Tibial artery (tissue), 4 donors: ENCODE measurements around the gene TBCD.

Source experiments
- DNase-seq, 2 donors: peaks; one replicate each; pipeline ENCODE4 v3.0.0-alpha.2; 2019
- H3K27ac ChIP-seq, 2 donors: fragments of 200-600 bp; sonication (generic) in 1 of 2; 1 replicate in 1 of 2; 2 replicates in 1 of 2; pipeline ENCODE4 v1.5.1; 2018 to 2019; ENCODE audit warnings: mild to moderate bottlenecking in 1 of 2
- H3K27me3 ChIP-seq, 2 donors: fragments of 200-600 bp; sonication (generic) in 1 of 2; one replicate each; pipeline versions ENCODE4 v1.5.1 to v1.6.0; 2016 to 2019
- H3K36me3 ChIP-seq, 3 donors: fragments of 200-600 bp; sonication (generic) in 2 of 3; one replicate each; pipeline ENCODE4 v1.5.1; 2016 to 2019; ENCODE audit warnings: mild to moderate bottlenecking in 2 of 3
- H3K4me1 ChIP-seq, 4 donors: fragments of 200-600 bp; sonication (generic) in 2 of 4; 1 replicate in 3 of 4; 2 replicates in 1 of 4; pipeline ENCODE4 v1.5.1; 2016 to 2019
- H3K4me3 ChIP-seq, 2 donors: fragments of 200-600 bp; sonication (generic) in 1 of 2; 1 replicate in 1 of 2; 2 replicates in 1 of 2; pipeline ENCODE4 v1.5.1; 2018 to 2019; ENCODE audit warnings: mild to moderate bottlenecking in 2 of 2
- H3K9me3 ChIP-seq, 3 donors: fragments of 200-600 bp; sonication (generic) in 1 of 3; one replicate each; pipeline ENCODE4 v1.5.1; 2016 to 2019
- CTCF ChIP-seq, 2 experiments: fragments of 200-600 bp in 1 of 2; fragments of 450-650 bp in 1 of 2; IDR thresholded peaks; one replicate each; pipeline ENCODE4 v1.5.1; 2017 to 2019; ENCODE audit warnings: antibody characterized with exemption in 2 of 2, mild to moderate bottlenecking in 1 of 2, moderate library complexity in 1 of 2
- intact Hi-C: fragments of 100-400 bp; cut with DNase I; formaldehyde crosslinking; loops from one replicate; pipeline ENCODE4 v1.15.0; 2023; ENCODE audit warnings: low total_unique reads

The TBCD gene

DNA sequence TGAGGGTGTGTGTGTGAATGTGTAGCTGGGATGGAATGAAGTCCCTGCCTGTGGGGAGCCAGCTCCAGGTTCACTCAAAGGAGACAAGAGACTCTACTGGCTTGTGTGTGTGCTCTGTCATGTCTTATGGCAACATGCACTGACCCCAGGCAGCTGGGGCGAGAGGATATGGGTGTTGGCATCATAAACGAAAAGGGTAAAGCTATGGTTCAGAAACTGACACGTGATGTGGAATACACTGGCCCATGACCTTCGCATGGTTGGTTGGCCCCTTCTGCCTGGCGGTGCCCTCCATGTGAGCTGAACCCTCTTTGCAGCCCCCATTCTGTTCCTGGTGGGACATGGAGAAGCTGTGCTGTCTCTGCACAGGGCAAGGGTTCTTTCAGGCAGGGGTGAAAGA, 66.1 kb downstream of the TBCD start:
- Histone ChIP-seq H3K36me3 (peaks cover 27 to 74% (median 65%) of the 10 kb centered on the region in 3 donors), H3K27ac (no peak overlapping the region), H3K4me1 (no peaks in the 10 kb centered on the region), H3K9me3 (peaks cover 0 to 11% (median 9%) of the 10 kb centered on the region in 3 donors), H3K4me3 (no peak overlapping the region), H3K27me3 (no peaks in the 10 kb centered on the region)
- intact Hi-C loops: no loop called here
- TF ChIP-seq CTCF (IDR thresholded peaks at IDR 0.05): no peak
- DNase-seq: no peak

GRCh38 chr17:82820278-82821251, 68.7 kb downstream of the TBCD start:
- intact Hi-C loops: no loop called here
- DNase-seq: no peak
- H3K36me3 ChIP-seq: peaks cover 27 to 52% (median 42%) of the 10 kb centered on the region in 3 donors

DNA sequence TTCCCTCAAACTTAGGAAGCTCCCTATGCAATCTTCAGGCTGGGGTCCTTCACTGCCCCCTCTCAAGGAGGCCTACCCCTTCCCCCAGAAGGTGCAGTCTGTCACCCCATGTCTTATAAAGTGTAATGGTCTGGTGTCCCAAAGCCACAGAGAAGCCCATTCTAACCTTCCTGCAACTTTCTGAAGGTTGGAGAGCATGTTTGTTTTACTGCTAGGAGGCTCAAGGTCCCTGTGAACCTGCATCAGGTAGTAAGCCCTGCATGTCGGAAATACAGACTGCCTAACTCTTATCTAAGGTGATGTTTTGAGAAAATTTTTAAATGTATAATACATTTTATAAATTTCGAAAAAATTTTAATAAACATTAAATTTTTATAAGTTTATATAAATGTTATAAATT, 69.7 kb downstream of the TBCD start:
- no peaks in the 10 kb centered on the region for H3K27me3 ChIP-seq
- TF ChIP-seq CTCF (IDR thresholded peaks at IDR 0.05): no peak
- H3K4me3 ChIP-seq: no peak overlapping the region
- no peaks in the 10 kb centered on the region for H3K4me1 ChIP-seq
- peaks cover 0 to 11% (median 9%) of the 10 kb centered on the region in 3 donors for H3K9me3 ChIP-seq
- intact Hi-C loops: no loop called here
- no peak overlapping the region for H3K27ac ChIP-seq
- no peak for DNase-seq
- H3K36me3 ChIP-seq: peaks cover 27 to 42% (median 35%) of the 10 kb centered on the region in 3 donors

More at GRCh38 chr17:82820278-82821251, 68.7 kb downstream of the TBCD start:
- no peak overlapping the region for H3K4me3 ChIP-seq
- peaks cover 0 to 11% (median 9%) of the 10 kb centered on the region in 3 donors for H3K9me3 ChIP-seq
- no peak for TF ChIP-seq CTCF (IDR thresholded peaks at IDR 0.05)
- H3K27ac ChIP-seq: no peak overlapping the region
- no peaks in the 10 kb centered on the region for H3K27me3 ChIP-seq
- no peaks in the 10 kb centered on the region for H3K4me1 ChIP-seq

GRCh38 chr17:82822281-82822680, 70.4 kb downstream of the TBCD start:
- intact Hi-C loops: no loop called here
- H3K27ac ChIP-seq: no peak overlapping the region
- H3K4me3 ChIP-seq: no peak overlapping the region
- no peaks in the 10 kb centered on the region for H3K4me1 ChIP-seq
- no peak for DNase-seq
- H3K9me3 ChIP-seq: peaks cover 0 to 11% (median 9%) of the 10 kb centered on the region in 3 donors
- peaks cover 27 to 39% (median 32%) of the 10 kb centered on the region in 3 donors for H3K36me3 ChIP-seq
- no peaks in the 10 kb centered on the region for H3K27me3 ChIP-seq
- TF ChIP-seq CTCF (IDR thresholded peaks at IDR 0.05): no peak

GRCh38 chr17:82823004-82823403, 71.1 kb downstream of the TBCD start:
- no peak for DNase-seq
- H3K36me3 ChIP-seq: peaks cover 27 to 39% (median 28%) of the 10 kb centered on the region in 3 donors
- no peak overlapping the region for H3K27ac ChIP-seq
- H3K4me1 ChIP-seq: no peaks in the 10 kb centered on the region
- no peak for TF ChIP-seq CTCF (IDR thresholded peaks at IDR 0.05)
- H3K9me3 ChIP-seq: peaks cover 0 to 11% (median 9%) of the 10 kb centered on the region in 3 donors
- H3K4me3 ChIP-seq: no peak overlapping the region
- H3K27me3 ChIP-seq: no peaks in the 10 kb centered on the region
- intact Hi-C loops: no loop called here
